ENCODE results near the gene MRPL47. TPM values are rescaled to one million over a fixed set of nuclear protein-coding genes. Genes with fewer than 3 reads are reported as not detected.

MRPL47 gene

DNA sequence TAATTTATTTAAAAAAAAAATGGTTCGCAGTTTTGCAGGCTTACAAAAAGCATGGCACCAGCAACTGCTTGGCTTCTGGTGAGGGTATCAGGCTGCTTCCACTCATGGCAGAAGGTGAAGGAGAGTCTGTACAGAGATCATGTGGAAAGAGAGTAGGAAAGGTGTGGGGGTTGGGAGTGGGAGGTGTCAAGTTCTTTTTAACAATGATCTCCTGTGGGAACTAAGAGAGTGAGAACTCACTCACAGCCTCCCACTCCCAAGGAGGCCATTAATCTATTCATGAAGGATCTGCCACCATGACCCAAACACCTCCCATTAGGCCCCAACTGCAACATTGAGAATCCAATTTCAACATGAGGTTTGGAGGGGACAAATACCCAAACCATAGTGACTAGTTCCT lies 62.8 kb downstream of the MRPL47 start:
- H3K4me2 ChIP-seq (ENCODE audit: low read length), result no peak overlapping the region
- no peak overlapping the region for H3K4me3 ChIP-seq (ENCODE audit: low read length)
- peaks cover 5% of the 10 kb centered on the region for H3K27me3 ChIP-seq (ENCODE audit: control insufficient read depth, insufficient read depth, low read length)
- no peaks in the 10 kb centered on the region for H3K36me3 ChIP-seq (ENCODE audit: insufficient read depth, low read length)
- H3K9me3 ChIP-seq (replicated peaks; ENCODE audit: low read length), result no peaks in the 10 kb centered on the region
- H3K4me1 ChIP-seq (ENCODE audit: control insufficient read depth, insufficient read depth, low read length), result peaks cover 3% of the 10 kb centered on the region
- no peak overlapping the region for H3K9ac ChIP-seq (ENCODE audit: low read depth, low read length)

DNA sequence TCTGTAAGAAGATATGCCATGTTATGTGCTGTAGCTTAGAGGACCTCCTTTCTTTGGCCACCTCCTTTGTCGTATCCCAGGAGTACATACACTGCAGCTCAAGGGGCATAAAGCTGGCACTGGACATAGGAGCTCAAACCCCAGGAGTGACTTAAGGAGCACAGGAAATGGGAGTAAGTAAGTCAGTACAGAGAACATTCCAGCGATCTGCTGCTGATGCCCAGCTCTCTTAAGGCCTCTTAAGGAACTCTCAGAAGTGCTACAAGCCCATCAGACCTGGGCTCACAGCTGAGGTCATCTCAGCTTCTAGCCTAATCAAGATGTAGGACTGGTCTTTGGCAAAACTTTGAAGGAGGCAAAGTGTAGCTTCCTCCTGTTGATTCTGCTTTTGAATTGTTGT lies 63.3 kb downstream of the MRPL47 start:
- Histone ChIP-seq H3K9ac (ENCODE audit: low read depth, low read length) (no peak overlapping the region), H3K27me3 (ENCODE audit: control insufficient read depth, insufficient read depth, low read length) (peaks cover 5% of the 10 kb centered on the region), H3K4me2 (ENCODE audit: low read length) (no peak overlapping the region), H3K9me3 (replicated peaks; ENCODE audit: low read length) (no peaks in the 10 kb centered on the region), H3K4me3 (ENCODE audit: low read length) (no peak overlapping the region), H3K36me3 (ENCODE audit: insufficient read depth, low read length) (no peaks in the 10 kb centered on the region), H3K4me1 (ENCODE audit: control insufficient read depth, insufficient read depth, low read length) (peaks cover 3% of the 10 kb centered on the region)

Small RNA genes within 50 kb of the gene (small RNA-seq; reads per million reads assigned to genes)
- not detected for gene AC090425.1
- gene RF01210, result not detected
